ENCODE data around the gene PHLDA2. TPM values are rescaled to one million over a fixed set of nuclear protein-coding genes. Genes with fewer than 3 reads are reported as not detected.
A peak's percentile ranks its signal among the peaks of the same experiment; 100 is the strongest.

Gene PHLDA2
- total and polyA plus RNA-seq, 9 of the 15 experiments (the other 6 are each of a cell fraction or from before 2014, with no cell fraction given): 0.43 to 42.4 (median 4.7) TPM

DNA sequence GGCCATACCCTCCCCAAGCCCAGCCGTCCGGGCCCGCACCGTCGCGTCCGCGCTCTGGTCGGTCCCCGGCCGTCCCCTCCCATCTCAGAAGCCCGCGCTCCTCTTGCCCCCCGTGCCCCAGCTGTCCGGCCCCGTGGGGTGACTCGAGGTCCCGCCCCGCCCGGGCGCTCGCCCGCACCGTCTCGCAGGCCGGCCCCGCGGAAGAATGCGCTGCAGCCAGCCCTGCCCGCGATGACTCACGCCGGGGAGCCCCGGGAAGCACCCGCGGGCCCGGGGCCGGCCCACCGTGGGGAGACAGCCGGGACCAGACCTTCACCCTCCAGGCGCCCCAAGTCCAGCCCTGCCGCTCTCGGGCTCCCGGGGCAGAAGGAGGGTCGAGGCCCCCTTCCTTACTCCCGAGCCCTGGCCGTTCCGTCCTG, 320 bp upstream of the PHLDA2 start (continued):
- TF ChIP-seq, protein P1, sequence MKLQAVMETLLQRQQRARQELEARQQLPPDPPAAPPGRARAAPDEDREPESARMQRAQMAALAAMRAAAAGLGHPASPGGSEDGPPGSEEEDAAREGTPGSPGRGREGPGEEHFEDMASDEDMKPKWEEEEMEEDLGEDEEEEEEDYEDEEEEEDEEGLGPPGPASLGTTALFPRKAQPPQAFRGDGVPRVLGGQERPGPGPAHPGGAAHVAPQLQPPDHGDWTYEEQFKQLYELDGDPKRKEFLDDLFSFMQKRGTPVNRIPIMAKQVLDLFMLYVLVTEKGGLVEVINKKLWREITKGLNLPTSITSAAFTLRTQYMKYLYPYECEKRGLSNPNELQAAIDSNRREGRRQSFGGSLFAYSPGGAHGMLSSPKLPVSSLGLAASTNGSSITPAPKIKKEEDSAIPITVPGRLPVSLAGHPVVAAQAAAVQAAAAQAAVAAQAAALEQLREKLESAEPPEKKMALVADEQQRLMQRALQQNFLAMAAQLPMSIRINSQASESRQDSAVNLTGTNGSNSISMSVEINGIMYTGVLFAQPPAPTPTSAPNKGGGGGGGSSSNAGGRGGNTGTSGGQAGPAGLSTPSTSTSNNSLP (IDR thresholded peaks at IDR 0.05; ENCODE audit: borderline replicate concordance, low read depth, low read length): no peak
- TF ChIP-seq, protein P2, sequence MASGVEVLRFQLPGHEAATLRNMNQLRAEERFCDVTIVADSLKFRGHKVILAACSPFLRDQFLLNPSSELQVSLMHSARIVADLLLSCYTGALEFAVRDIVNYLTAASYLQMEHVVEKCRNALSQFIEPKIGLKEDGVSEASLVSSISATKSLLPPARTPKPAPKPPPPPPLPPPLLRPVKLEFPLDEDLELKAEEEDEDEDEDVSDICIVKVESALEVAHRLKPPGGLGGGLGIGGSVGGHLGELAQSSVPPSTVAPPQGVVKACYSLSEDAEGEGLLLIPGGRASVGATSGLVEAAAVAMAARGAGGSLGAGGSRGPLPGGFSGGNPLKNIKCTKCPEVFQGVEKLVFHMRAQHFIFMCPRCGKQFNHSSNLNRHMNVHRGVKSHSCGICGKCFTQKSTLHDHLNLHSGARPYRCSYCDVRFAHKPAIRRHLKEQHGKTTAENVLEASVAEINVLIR (CRISPR knock-in tag; IDR thresholded peaks at IDR 0.05): no peak
- TF ChIP-seq ZNF224 (CRISPR knock-in tag; IDR thresholded peaks at IDR 0.05) (no peak), MEF2D (tag; conservative IDR thresholded peaks at IDR 0.05; ENCODE audit: low read depth) (no peak), ADNP (tag; IDR thresholded peaks at IDR 0.05) (no peak), SIN3B (IDR thresholded peaks at IDR 0.05; ENCODE audit: low read depth) (no peak), ZFP36 (IDR thresholded peaks at IDR 0.05; ENCODE audit: low read depth, low read length, partially characterized antibody) (no peak), POLR2H (tag; IDR thresholded peaks at IDR 0.05; ENCODE audit: low read depth) (0 out of 2 replicates have a peak, but pooled peaks have one; percentile 9), ZNF12 (CRISPR knock-in tag; IDR thresholded peaks at IDR 0.05) (no peak), ZEB2 (IDR thresholded peaks at IDR 0.05) (no peak), ESRRB (CRISPR knock-in tag; IDR thresholded peaks at IDR 0.05; ENCODE audit: borderline replicate concordance) (no peak), FOSL1 (tag; conservative IDR thresholded peaks at IDR 0.05) (peak; percentile 95), CAMTA2 (CRISPR knock-in tag; conservative IDR thresholded peaks at IDR 0.05) (no peak), NONO (IDR thresholded peaks at IDR 0.05; ENCODE audit: low read depth in 2 of 2, low read length in 1 of 2) (no peak; a peak in 1 of 4 replicates), TEAD1 (CRISPR knock-in tag; IDR thresholded peaks at IDR 0.05) (peak in 1 of 2 experiments; percentile 34; a peak in 1 of 4 replicates), CBFA2T2 (conservative IDR thresholded peaks at IDR 0.05) (no peak), SREBF1 (IDR thresholded peaks at IDR 0.05; ENCODE audit: borderline replicate concordance, low read depth, low read length) (no peak), SP2 (IDR thresholded peaks at IDR 0.05; ENCODE audit: extremely low read depth, low read depth, low read length, poor library complexity, severe bottlenecking) (no peak)
- TF ChIP-seq, protein P3, sequence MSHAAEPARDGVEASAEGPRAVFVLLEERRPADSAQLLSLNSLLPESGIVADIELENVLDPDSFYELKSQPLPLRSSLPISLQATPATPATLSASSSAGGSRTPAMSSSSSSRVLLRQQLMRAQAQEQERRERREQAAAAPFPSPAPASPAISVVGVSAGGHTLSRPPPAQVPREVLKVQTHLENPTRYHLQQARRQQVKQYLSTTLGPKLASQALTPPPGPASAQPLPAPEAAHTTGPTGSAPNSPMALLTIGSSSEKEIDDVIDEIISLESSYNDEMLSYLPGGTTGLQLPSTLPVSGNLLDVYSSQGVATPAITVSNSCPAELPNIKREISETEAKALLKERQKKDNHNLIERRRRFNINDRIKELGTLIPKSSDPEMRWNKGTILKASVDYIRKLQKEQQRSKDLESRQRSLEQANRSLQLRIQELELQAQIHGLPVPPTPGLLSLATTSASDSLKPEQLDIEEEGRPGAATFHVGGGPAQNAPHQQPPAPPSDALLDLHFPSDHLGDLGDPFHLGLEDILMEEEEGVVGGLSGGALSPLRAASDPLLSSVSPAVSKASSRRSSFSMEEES (CRISPR knock-in tag; IDR thresholded peaks at IDR 0.05): no peak
- TF ChIP-seq, protein P4, sequence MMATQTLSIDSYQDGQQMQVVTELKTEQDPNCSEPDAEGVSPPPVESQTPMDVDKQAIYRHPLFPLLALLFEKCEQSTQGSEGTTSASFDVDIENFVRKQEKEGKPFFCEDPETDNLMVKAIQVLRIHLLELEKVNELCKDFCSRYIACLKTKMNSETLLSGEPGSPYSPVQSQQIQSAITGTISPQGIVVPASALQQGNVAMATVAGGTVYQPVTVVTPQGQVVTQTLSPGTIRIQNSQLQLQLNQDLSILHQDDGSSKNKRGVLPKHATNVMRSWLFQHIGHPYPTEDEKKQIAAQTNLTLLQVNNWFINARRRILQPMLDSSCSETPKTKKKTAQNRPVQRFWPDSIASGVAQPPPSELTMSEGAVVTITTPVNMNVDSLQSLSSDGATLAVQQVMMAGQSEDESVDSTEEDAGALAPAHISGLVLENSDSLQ (IDR thresholded peaks at IDR 0.05): no peak
- TF ChIP-seq, protein P5, sequence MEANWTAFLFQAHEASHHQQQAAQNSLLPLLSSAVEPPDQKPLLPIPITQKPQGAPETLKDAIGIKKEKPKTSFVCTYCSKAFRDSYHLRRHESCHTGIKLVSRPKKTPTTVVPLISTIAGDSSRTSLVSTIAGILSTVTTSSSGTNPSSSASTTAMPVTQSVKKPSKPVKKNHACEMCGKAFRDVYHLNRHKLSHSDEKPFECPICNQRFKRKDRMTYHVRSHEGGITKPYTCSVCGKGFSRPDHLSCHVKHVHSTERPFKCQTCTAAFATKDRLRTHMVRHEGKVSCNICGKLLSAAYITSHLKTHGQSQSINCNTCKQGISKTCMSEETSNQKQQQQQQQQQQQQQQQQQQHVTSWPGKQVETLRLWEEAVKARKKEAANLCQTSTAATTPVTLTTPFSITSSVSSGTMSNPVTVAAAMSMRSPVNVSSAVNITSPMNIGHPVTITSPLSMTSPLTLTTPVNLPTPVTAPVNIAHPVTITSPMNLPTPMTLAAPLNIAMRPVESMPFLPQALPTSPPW (CRISPR knock-in tag; IDR thresholded peaks at IDR 0.05): peak; percentile 87

Measured in K562 (cell line).